GM23248 (cell line): ENCODE measurements around the gene SIRT7. TPM values are rescaled to one million over a fixed set of nuclear protein-coding genes. Genes with fewer than 3 reads are reported as not detected.
A peak's percentile ranks its signal among the peaks of the same experiment; 100 is the strongest.

ENCODE experiments used
- DNase-seq: peaks from one replicate; pipeline ENCODE4 v3.0.0-alpha.2; 2015
- H2AFZ ChIP-seq: fragments of 200-600 bp; sonication (generic); 2 replicates; pipeline ENCODE4 v1.6.1; 2016; ENCODE audit warnings: antibody characterized with exemption
- H3F3A ChIP-seq: fragments of 200-600 bp; sonication (generic); 2 replicates; pipeline ENCODE4 v1.6.1; 2016; ENCODE audit warnings: mild to moderate bottlenecking, antibody characterized with exemption, mixed run types; ENCODE audit not compliant: insufficient read depth
- H3K27ac ChIP-seq: fragments of 200-600 bp; sonication (generic); 2 replicates; pipeline ENCODE4 v1.5.1; 2016; ENCODE audit warnings: mild to moderate bottlenecking
- H3K27me3 ChIP-seq: fragments of 200-600 bp; sonication (generic); replicated peaks from 2 replicates; pipeline ENCODE4 v1.6.1; 2016; ENCODE audit warnings: mild to moderate bottlenecking; ENCODE audit not compliant: insufficient read depth
- H3K36me3 ChIP-seq: fragments of 200-600 bp; sonication (generic); 2 replicates; pipeline ENCODE4 v1.6.1; 2016; ENCODE audit warnings: low read depth, mild to moderate bottlenecking
- H3K4me1 ChIP-seq: fragments of 200-600 bp; sonication (generic); 2 replicates; pipeline ENCODE4 v1.6.1; 2016; ENCODE audit warnings: mild to moderate bottlenecking; ENCODE audit not compliant: insufficient read depth
- H3K4me2 ChIP-seq: fragments of 200-600 bp; sonication (generic); one replicate; pipeline ENCODE4 v1.6.1; 2016; ENCODE audit warnings: mild to moderate bottlenecking; ENCODE audit not compliant: unreplicated experiment
- H3K4me3 ChIP-seq: fragments of 200-600 bp; sonication (generic); 2 replicates; pipeline ENCODE4 v1.5.1; 2016; ENCODE audit warnings: mild to moderate bottlenecking
- H3K79me2 ChIP-seq: fragments of 200-600 bp; sonication (generic); 2 replicates; pipeline ENCODE4 v1.6.1; 2016; ENCODE audit warnings: mild to moderate bottlenecking; ENCODE audit not compliant: insufficient read depth
- H3K9ac ChIP-seq: fragments of 200-600 bp; sonication (generic); 2 replicates; pipeline ENCODE4 v1.6.1; 2016; ENCODE audit warnings: mild to moderate bottlenecking
- H3K9me2 ChIP-seq: fragments of 200-600 bp; sonication (generic); 2 replicates; pipeline ENCODE4 v1.6.1; 2016; ENCODE audit warnings: mixed run types, mild to moderate bottlenecking, moderate library complexity; ENCODE audit not compliant: insufficient read depth
- H3K9me3 ChIP-seq: fragments of 200-600 bp; sonication (generic); one replicate; pipeline ENCODE4 v1.6.1; 2017; ENCODE audit warnings: low read depth
- H4K20me1 ChIP-seq: fragments of 200-600 bp; sonication (generic); 2 replicates; pipeline ENCODE4 v1.6.0; 2016; ENCODE audit not compliant: insufficient read depth
- EZH2 ChIP-seq: fragments of 200-600 bp; sonication (generic); IDR thresholded peaks from 2 replicates; pipeline ENCODE4 v1.6.1; 2018; ENCODE audit warnings: antibody characterized with exemption, mild to moderate bottlenecking; ENCODE audit not compliant: insufficient read depth, poor library complexity, severe bottlenecking
- EZH2phosphoT487 ChIP-seq: fragments of 200-600 bp; sonication (generic); IDR thresholded peaks from 2 replicates; pipeline ENCODE4 v1.6.1; 2018; ENCODE audit warnings: antibody characterized with exemption, moderate library complexity, mild to moderate bottlenecking, low read depth; ENCODE audit not compliant: insufficient read depth
- WGBS, 2 experiments: methylation state at CpG; one replicate each; pipeline ENCODE4 v1.1.6; 2015 to 2017; ENCODE audit warnings: low lambda C conversion rate in 2 of 2, low coverage in 1 of 2; ENCODE audit errors: missing lambda C conversion rate in 2 of 2; 5-methylcytosine and 5-hydroxymethylcytosine counted together
- in situ Hi-C: fragments of 300-500 bp; cut with MboI; formaldehyde crosslinking; loops from 2 replicates; pipeline ENCODE4 v1.15.0; 2020
- polyA plus RNA-seq: library from polyadenylated mRNA; unstranded; fragments of >200 nt; fragmentation: Nextera tagmentation; extraction: Ambion mirVana; gene quantifications from 2 replicates; pipeline ENCODE4 v1.2.1, GENCODE V29; 2016
- total RNA-seq: library from RNA; depleted of rRNA; stranded (reverse); fragments of >200 nt; shearing (Covaris generic); gene quantifications from 2 replicates; pipeline ENCODE4 v1.2.3, GENCODE V29; 2014

SIRT7 gene
- total and polyA plus RNA-seq, 2 experiments from 2014 or later: 11.4 to 13.1 TPM

- 0 to 2% methylated on average over 43 to 70 of the region's 98 CpGs for WGBS, 2 experiments
- DNase-seq: peak; percentile 99
- Histone ChIP-seq H3K79me2 (peaks cover 41% of the 10 kb centered on the region), H4K20me1 (no peaks in the 10 kb centered on the region), H3K36me3 (no peaks in the 10 kb centered on the region), H3K9me2 (no peaks in the 10 kb centered on the region), H3K27ac (peak within 1 kb of the TSS; percentile 93), H3K9ac (peak within 1 kb of the TSS; percentile 94), H3K4me2 (peak within 1 kb of the TSS; percentile 76), H2AFZ (peak within 1 kb of the TSS; percentile 73), H3K4me1 (peaks cover 16% of the 10 kb centered on the region; the same call in 1 of the 2 replicates), H3F3A (0 out of 2 replicates have a peak, but pooled peaks cover 8% of the 10 kb centered on the region), H3K4me3 (peak within 1 kb of the TSS; percentile 87), H3K9me3 (no peaks in the 10 kb centered on the region), H3K27me3 (no peaks in the 10 kb centered on the region)
- no peak for TF ChIP-seq EZH2phosphoT487
- no peak for TF ChIP-seq EZH2
- in situ Hi-C loops: no loop called here
Measured at GRCh38 chr17:81927653-81928543, 9.9 kb upstream of the SIRT7 start, which contains the start of gene MAFG. TSS of gene MAFG (minus strand) at chr17:81927735. CDS start at chr17:81923185, 4,550 bp downstream.

- H3K4me1 ChIP-seq: peaks cover 16% of the 10 kb centered on the region; the same call in 1 of the 2 replicates
- WGBS, 2 experiments: 0 to 1% methylated on average over 26 to 39 of the region's 78 CpGs
- in situ Hi-C loops: no loop called here
- peak overlapping the region; percentile 93 for H3K27ac ChIP-seq
- TF ChIP-seq EZH2phosphoT487: no peak
- no peaks in the 10 kb centered on the region for H3K27me3 ChIP-seq
- no peaks in the 10 kb centered on the region for H3K9me3 ChIP-seq
- peaks cover 48% of the 10 kb centered on the region for H3K79me2 ChIP-seq
- H3K36me3 ChIP-seq: no peaks in the 10 kb centered on the region
- H3K4me3 ChIP-seq: peak overlapping the region; percentile 87
- peak overlapping the region; percentile 94 for H3K9ac ChIP-seq
- H3K4me2 ChIP-seq: peak overlapping the region; percentile 76
- H3K9me2 ChIP-seq: no peaks in the 10 kb centered on the region
- DNase-seq: no peak
- peak overlapping the region; percentile 58 for H2AFZ ChIP-seq
- H3F3A ChIP-seq: 0 out of 2 replicates have a peak, but pooled peaks cover 8% of the 10 kb centered on the region
- no peaks in the 10 kb centered on the region for H4K20me1 ChIP-seq
Measured at GRCh38 chr17:81927152-81927652, 9.2 kb upstream of the SIRT7 start.

- Histone ChIP-seq H3F3A (0 out of 2 replicates have a peak, but pooled peaks cover 8% of the 10 kb centered on the region), H4K20me1 (no peaks in the 10 kb centered on the region), H3K27me3 (no peaks in the 10 kb centered on the region), H3K36me3 (0 out of 2 replicates have a peak, but pooled peaks cover 3% of the 10 kb centered on the region), H3K79me2 (peaks cover 54% of the 10 kb centered on the region), H3K4me1 (peaks cover 16% of the 10 kb centered on the region; the same call in 1 of the 2 replicates), H3K4me2 (peak overlapping the region; percentile 76), H3K9ac (peak overlapping the region; percentile 94), H3K9me3 (no peaks in the 10 kb centered on the region), H3K9me2 (no peaks in the 10 kb centered on the region), H3K4me3 (peak overlapping the region; percentile 87), H3K27ac (peak overlapping the region; percentile 93), H2AFZ (peak overlapping the region; percentile 58)
- TF ChIP-seq EZH2phosphoT487 (no peak), EZH2 (no peak)
- DNase-seq: peak; percentile 88
- in situ Hi-C loops: no loop called here
- 1 to 2% methylated on average over 21 to 42 of the region's 46 CpGs for WGBS, 2 experiments
Measured at GRCh38 chr17:81926451-81927151, 8.6 kb upstream of the SIRT7 start.

- no peaks in the 10 kb centered on the region for H4K20me1 ChIP-seq
- peaks cover 16% of the 10 kb centered on the region; the same call in 1 of the 2 replicates for H3K4me1 ChIP-seq
- TF ChIP-seq EZH2phosphoT487 (no peak), EZH2 (no peak)
- 0 out of 2 replicates have a peak, but pooled peaks cover 9% of the 10 kb centered on the region for H3K36me3 ChIP-seq
- no peaks in the 10 kb centered on the region for H3K9me2 ChIP-seq
- peak overlapping the region; percentile 87 for H3K4me3 ChIP-seq
- H3K27me3 ChIP-seq: no peaks in the 10 kb centered on the region
- in situ Hi-C loops: no loop called here
- peak overlapping the region; percentile 94 for H3K9ac ChIP-seq
- H3K9me3 ChIP-seq: no peaks in the 10 kb centered on the region
- peaks cover 61% of the 10 kb centered on the region for H3K79me2 ChIP-seq
- H3F3A ChIP-seq: 0 out of 2 replicates have a peak, but pooled peaks cover 8% of the 10 kb centered on the region
- H3K4me2 ChIP-seq: peak overlapping the region; percentile 76
- H3K27ac ChIP-seq: peak overlapping the region; percentile 93
- H2AFZ ChIP-seq: no peak overlapping the region
- DNase-seq: peak; percentile 36
- WGBS, 2 experiments: 47 to 57% methylated on average over 7 to 10 of the region's 10 CpGs
Measured at GRCh38 chr17:81925860-81926450, 8.0 kb upstream of the SIRT7 start.
